ENCODE measurements around the gene VWA7. TPM values are rescaled to one million over a fixed set of nuclear protein-coding genes. Genes with fewer than 3 reads are reported as not detected.
A peak's percentile ranks its signal among the peaks of the same experiment; 100 is the strongest.

Gene VWA7
- total RNA-seq, 1 donor from 2014 or later = 0.54 TPM

DNA sequence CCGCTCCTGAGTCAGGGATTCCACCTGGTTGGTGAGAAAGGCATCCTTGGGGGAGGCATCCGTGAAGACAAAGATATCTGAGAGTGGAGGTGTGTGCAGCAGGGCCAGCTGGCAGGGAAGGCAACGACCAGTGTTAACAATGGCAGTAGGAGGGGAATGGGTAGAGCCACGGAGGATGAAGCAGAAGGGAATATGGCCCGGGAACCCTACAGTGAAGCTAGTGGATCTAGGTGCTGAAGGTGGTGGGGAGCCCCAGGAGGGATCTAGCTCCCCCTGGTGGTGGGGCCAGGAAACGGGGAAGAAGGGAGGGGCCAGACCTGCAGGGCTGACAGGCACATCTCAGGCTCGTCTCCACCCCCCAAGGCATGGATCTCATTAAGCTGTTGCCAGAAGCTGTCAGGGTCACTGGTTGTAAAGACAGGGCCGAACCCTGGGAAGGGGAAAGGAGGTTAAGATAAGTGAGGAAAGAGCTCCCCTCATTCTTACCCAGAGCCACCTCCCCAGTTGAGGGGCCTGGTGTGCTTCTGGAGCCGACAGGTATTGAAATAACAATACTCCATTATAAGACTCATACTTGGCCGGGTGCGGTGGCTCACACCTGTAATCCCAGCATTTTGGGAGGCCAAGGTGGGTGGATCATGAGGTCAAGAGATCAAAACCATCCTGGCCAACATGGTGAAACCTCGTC lies 7.3 kb downstream of the VWA7 start:
- no peak for FAIRE-seq
- no peaks in the 10 kb centered on the region for H4K20me1 ChIP-seq (ENCODE audit: insufficient read depth, low read length)
- Mint-ChIP-seq H3K4me1 (ENCODE audit: low read depth, unreplicated experiment) (no peaks in the 10 kb centered on the region), H3K4me3 (ENCODE audit: unreplicated experiment) (no peak overlapping the region), H3K27me3 (ENCODE audit: low read depth, unreplicated experiment) (no peaks in the 10 kb centered on the region), H3K27ac (ENCODE audit: unreplicated experiment) (peak overlapping the region; percentile 77), H3K36me3 (ENCODE audit: low read depth, unreplicated experiment) (peaks cover 2% of the 10 kb centered on the region), H3K9me3 (ENCODE audit: unreplicated experiment) (no peaks in the 10 kb centered on the region)
- no peaks in the 10 kb centered on the region for H3K9me3 ChIP-seq (ENCODE audit: insufficient read depth, low read depth, low read length)
- H3K4me1 ChIP-seq (ENCODE audit: insufficient read depth, low read length) = peaks cover 8% of the 10 kb centered on the region
- H3K4me3 ChIP-seq (ENCODE audit: insufficient read depth, low read depth, low read length) = no peak overlapping the region
- H3K4me2 ChIP-seq (ENCODE audit: low read length) = no peak overlapping the region
- no peaks in the 10 kb centered on the region for H3K79me2 ChIP-seq (ENCODE audit: insufficient read depth, low read length)
- DNase-seq (ENCODE audit: low read depth) = no peak
- no peak overlapping the region for H2AFZ ChIP-seq (ENCODE audit: low read depth, low read length)
- H3K36me3 ChIP-seq (ENCODE audit: insufficient read depth, low read length) = no peaks in the 10 kb centered on the region
- H3K27me3 ChIP-seq (ENCODE audit: insufficient read depth, low read length) = no peaks in the 10 kb centered on the region
- H3K9ac ChIP-seq (ENCODE audit: low read length) = no peak overlapping the region
- TF ChIP-seq CTCF (IDR thresholded peaks at IDR 0.05; ENCODE audit: insufficient read depth, low read depth, low read length) (peak; percentile 37), EZH2 (IDR thresholded peaks at IDR 0.05; ENCODE audit: insufficient read depth, low read length) (no peak)
- H3K27ac ChIP-seq (ENCODE audit: low read depth, low read length) = no peak overlapping the region

DNA sequence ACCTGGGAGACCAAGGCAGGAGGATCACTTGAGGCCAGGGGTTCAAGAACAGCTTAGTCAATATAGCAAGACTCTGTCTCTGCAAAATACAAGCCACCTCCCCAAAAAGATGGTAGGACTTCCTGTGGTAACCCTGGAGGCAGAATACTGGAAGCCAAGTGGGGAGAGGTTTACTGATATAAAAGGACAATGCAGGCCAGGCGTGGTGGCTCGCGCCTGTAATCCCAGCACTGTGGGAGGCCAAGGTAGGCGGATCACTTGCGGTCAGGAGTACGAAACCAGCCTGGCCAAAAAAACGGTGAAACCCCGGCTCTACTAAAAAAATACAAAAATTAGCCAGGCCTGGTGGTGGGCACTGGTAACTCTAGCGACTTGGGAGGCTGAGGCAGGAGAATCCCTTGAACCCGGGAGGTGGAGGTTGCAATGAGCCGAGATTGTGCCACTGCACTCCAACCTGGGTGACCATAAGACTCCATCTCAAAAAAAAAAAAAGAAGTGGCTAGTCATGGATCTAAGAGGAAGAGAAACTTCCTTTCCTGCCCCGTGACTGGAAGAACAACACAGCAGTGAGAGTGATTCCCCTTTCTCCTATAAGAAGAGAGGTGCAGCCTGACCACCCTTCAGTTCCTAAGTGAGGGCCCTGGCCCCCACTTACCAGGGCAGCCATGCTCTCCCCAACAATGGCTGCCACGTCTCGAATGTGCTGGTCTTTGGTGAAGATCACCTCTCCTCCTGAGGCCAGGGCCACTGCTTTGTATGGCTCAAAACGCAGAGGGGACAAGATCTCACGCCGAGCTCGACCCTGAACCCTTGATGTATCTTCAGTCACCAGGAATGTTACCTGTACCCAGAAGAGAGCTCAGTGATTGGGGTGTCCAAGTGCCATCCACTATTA lies 8.5 kb downstream of the VWA7 start:
- no peak overlapping the region for H3K4me2 ChIP-seq (ENCODE audit: low read length)
- no peak overlapping the region for H3K4me3 ChIP-seq (ENCODE audit: insufficient read depth, low read depth, low read length)
- Mint-ChIP-seq H3K4me3 (ENCODE audit: unreplicated experiment) (no peak overlapping the region), H3K9me3 (ENCODE audit: unreplicated experiment) (no peaks in the 10 kb centered on the region), H3K4me1 (ENCODE audit: low read depth, unreplicated experiment) (peaks cover 2% of the 10 kb centered on the region), H3K27me3 (ENCODE audit: low read depth, unreplicated experiment) (no peaks in the 10 kb centered on the region), H3K27ac (ENCODE audit: unreplicated experiment) (no peak overlapping the region), H3K36me3 (ENCODE audit: low read depth, unreplicated experiment) (peaks cover 5% of the 10 kb centered on the region)
- no peaks in the 10 kb centered on the region for H3K27me3 ChIP-seq (ENCODE audit: insufficient read depth, low read length)
- TF ChIP-seq EZH2 (IDR thresholded peaks at IDR 0.05; ENCODE audit: insufficient read depth, low read length) (no peak), CTCF (IDR thresholded peaks at IDR 0.05; ENCODE audit: insufficient read depth, low read depth, low read length) (no peak)
- FAIRE-seq = no peak
- H3K9me3 ChIP-seq (ENCODE audit: insufficient read depth, low read depth, low read length) = no peaks in the 10 kb centered on the region
- DNase-seq (ENCODE audit: low read depth) = no peak
- no peak overlapping the region for H2AFZ ChIP-seq (ENCODE audit: low read depth, low read length)
- H3K9ac ChIP-seq (ENCODE audit: low read length) = no peak overlapping the region
- H3K36me3 ChIP-seq (ENCODE audit: insufficient read depth, low read length) = no peaks in the 10 kb centered on the region
- no peak overlapping the region for H3K27ac ChIP-seq (ENCODE audit: low read depth, low read length)
- H4K20me1 ChIP-seq (ENCODE audit: insufficient read depth, low read length) = no peaks in the 10 kb centered on the region
- peaks cover 9% of the 10 kb centered on the region for H3K4me1 ChIP-seq (ENCODE audit: insufficient read depth, low read length)
- H3K79me2 ChIP-seq (ENCODE audit: insufficient read depth, low read length) = no peaks in the 10 kb centered on the region
